Testis (tissue), 3 donors: ENCODE measurements around the gene TAF1D. TPM values are rescaled to one million over a fixed set of nuclear protein-coding genes. Genes with fewer than 3 reads are reported as not detected.
A peak's percentile ranks its signal among the peaks of the same experiment; 100 is the strongest.
"Not testable (repeated sequence)": the region's sequence is repeated elsewhere in the genome, so short reads cannot be mapped to it uniquely, and the experiment has no call there.

Experiments used
- DNase-seq: peaks from one replicate; pipeline ENCODE4 v3.0.0-alpha.2; 2019
- H3K27ac ChIP-seq, 2 donors: fragments of 200-600 bp; sonication (generic); one replicate each; pipeline ENCODE4 v1.5.1; 2019
- H3K27me3 ChIP-seq: fragments of 200-600 bp; sonication (generic); one replicate; pipeline ENCODE4 v1.5.1; 2019
- H3K36me3 ChIP-seq: fragments of 200-600 bp; sonication (generic); one replicate; pipeline ENCODE4 v1.5.1; 2017; ENCODE audit warnings: low read depth; ENCODE audit errors: missing control alignments
- H3K4me1 ChIP-seq: fragments of 200-600 bp; sonication (generic); one replicate; pipeline ENCODE4 v1.5.1; 2019
- H3K4me3 ChIP-seq, 2 donors: fragments of 200-600 bp; sonication (generic); one replicate each; pipeline ENCODE4 v1.5.1; 2017 to 2019
- H3K9me3 ChIP-seq: fragments of 200-600 bp; sonication (generic); one replicate; pipeline ENCODE4 v1.5.1; 2017
- CTCF ChIP-seq, 3 experiments: fragments of 450-650 bp in 2 of 3; fragments of 200-600 bp in 1 of 3; sonication (generic) in 1 of 3; IDR thresholded peaks; one replicate each; pipeline ENCODE4 v1.5.1; 2016 to 2019; ENCODE audit warnings: antibody characterized with exemption in 3 of 3, mild to moderate bottlenecking in 2 of 3, moderate library complexity in 1 of 3
- POLR2A ChIP-seq: fragments of 450-650 bp; IDR thresholded peaks from one replicate; pipeline ENCODE4 v1.6.1; 2017; ENCODE audit warnings: antibody characterized with exemption, mild to moderate bottlenecking, moderate library complexity
- WGBS, 2 donors: methylation state at CpG; one replicate each; pipeline ENCODE4 v1.1.5; 2018; 5-methylcytosine and 5-hydroxymethylcytosine counted together
- intact Hi-C: fragments of 100-400 bp; cut with DNase I; formaldehyde crosslinking; loops from one replicate; pipeline ENCODE4 v1.15.1; 2023; ENCODE audit warnings: low total_unique reads
- polyA plus RNA-seq: library from polyadenylated mRNA; stranded (reverse); fragments of 350-450 nt; fragmentation: Illumina TruSeq; extraction: RNeasy Lipid Tissue Mini Kit (QIAGEN cat#74804); gene quantifications from one replicate; pipeline ENCODE4 v1.2.3, GENCODE V29; 2014; ENCODE audit warnings: low read depth, low replicate concordance; ENCODE audit not compliant: insufficient read depth
- total RNA-seq, 2 donors: library from RNA; depleted of rRNA; stranded (reverse); fragments of >200 nt; gene quantifications; one replicate each; pipeline ENCODE4 v1.2.3, GENCODE V29; 2016

TAF1D gene
- total and polyA plus RNA-seq, 3 donors from 2014 or later, result 24.0 to 88.5 (median 70.3) TPM

GRCh38 chr11:93753241-93753640 is 11.9 kb upstream of the TAF1D start:
- H3K27me3 ChIP-seq, result no peaks in the 10 kb centered on the region
- H3K4me3 ChIP-seq, result no peak overlapping the region
- no peaks in the 10 kb centered on the region for H3K36me3 ChIP-seq
- H3K4me1 ChIP-seq, result peaks cover under 1% of the 10 kb centered on the region
- DNase-seq, result no peak
- no peak for TF ChIP-seq CTCF (IDR thresholded peaks at IDR 0.05)
- no peak for TF ChIP-seq POLR2A
- intact Hi-C loops, result no loop called here
- H3K27ac ChIP-seq, result no peak overlapping the region
- no peaks in the 10 kb centered on the region for H3K9me3 ChIP-seq
- 90 to 93% methylated on average over 2 of the region's 2 CpGs for WGBS, 2 donors

- Histone ChIP-seq H3K27me3 (no peaks in the 10 kb centered on the region), H3K4me3 (no peak overlapping the region), H3K9me3 (no peaks in the 10 kb centered on the region), H3K4me1 (peaks cover 7% of the 10 kb centered on the region), H3K27ac (no peak overlapping the region), H3K36me3 (no peaks in the 10 kb centered on the region)
- TF ChIP-seq CTCF (IDR thresholded peaks at IDR 0.05) (no peak), POLR2A (no peak)
- intact Hi-C loops, result no loop called here
- no peak for DNase-seq
- 64 to 70% methylated on average over 1 of the region's 1 CpG for WGBS, 2 donors
Observed at GRCh38 chr11:93751001-93751400, 9.7 kb upstream of the TAF1D start.

GRCh38 chr11:93747122-93747521 is 5.8 kb upstream of the TAF1D start:
- WGBS, 2 donors, result 64 to 75% methylated on average over 1 of the region's 1 CpG
- Histone ChIP-seq H3K36me3 (no peaks in the 10 kb centered on the region), H3K27ac (peak overlapping the region in 1 of 2 donors; percentile 9), H3K9me3 (no peaks in the 10 kb centered on the region), H3K4me1 (peaks cover 24% of the 10 kb centered on the region), H3K27me3 (no peaks in the 10 kb centered on the region), H3K4me3 (no peak overlapping the region)
- DNase-seq, result no peak
- intact Hi-C loops, result no loop called here
- no peak for TF ChIP-seq CTCF (IDR thresholded peaks at IDR 0.05)
- no peak for TF ChIP-seq POLR2A

GRCh38 chr11:93746101-93746500 is 4.8 kb upstream of the TAF1D start:
- Histone ChIP-seq H3K4me1 (peaks cover 25% of the 10 kb centered on the region), H3K27me3 (no peaks in the 10 kb centered on the region), H3K4me3 (no peak overlapping the region), H3K9me3 (no peaks in the 10 kb centered on the region), H3K36me3 (no peaks in the 10 kb centered on the region), H3K27ac (peak overlapping the region; percentile 44 to 96)
- intact Hi-C loops, result no loop called here
- no peak for TF ChIP-seq POLR2A
- WGBS, 2 donors, result 41 to 48% methylated on average over 2 of the region's 2 CpGs
- no peak for DNase-seq

- H3K27me3 ChIP-seq, H3K4me3 ChIP-seq, H3K36me3 ChIP-seq, intact Hi-C loops, H3K9me3 ChIP-seq: not testable (repeated sequence)
- peak overlapping the region; percentile 76 to 96 for H3K27ac ChIP-seq
- H3K4me1 ChIP-seq, result peaks cover 25% of the 10 kb centered on the region
- peak; percentile 58 for DNase-seq
- 28 to 42% methylated on average over 12 of the region's 12 CpGs for WGBS, 2 donors
Observed at GRCh38 chr11:93745005-93745755, 3.9 kb upstream of the TAF1D start.

- Histone ChIP-seq H3K27me3 (no peaks in the 10 kb centered on the region), H3K9me3 (no peaks in the 10 kb centered on the region), H3K4me3 (no peak overlapping the region), H3K4me1 (peaks cover 28% of the 10 kb centered on the region), H3K27ac (peak overlapping the region; percentile 76 to 96), H3K36me3 (no peaks in the 10 kb centered on the region)
- TF ChIP-seq CTCF (IDR thresholded peaks at IDR 0.05), result no peak
- TF ChIP-seq POLR2A, result no peak
- WGBS, 2 donors, result 33 to 52% methylated on average over 7 of the region's 7 CpGs
- intact Hi-C loops, result no loop called here
- no peak for DNase-seq
Observed at GRCh38 chr11:93744669-93745004, 3.3 kb upstream of the TAF1D start.
